GM19025 (cell line): ENCODE results near the gene RYR1.
"Not testable (repeated sequence)": the region's sequence is repeated elsewhere in the genome, so short reads cannot be mapped to it uniquely, and the experiment has no call there.

Experiments used
- ATAC-seq: cut with Tn5 transposase; IDR thresholded peaks from one replicate; pipeline ENCODE4 v1.9.1; 2021; ENCODE audit warnings: mild to moderate bottlenecking, low read depth, moderate library complexity; ENCODE audit not compliant: unreplicated experiment

RYR1 gene

GRCh38 chr19:38452430-38453366 lies 19.2 kb downstream of the RYR1 start:
- ATAC-seq, result no peak

- ATAC-seq, result no peak
Measured at GRCh38 chr19:38453596-38453995, 20.1 kb downstream of the RYR1 start.

- ATAC-seq, result no peak
Measured at GRCh38 chr19:38455031-38455430, 21.5 kb downstream of the RYR1 start.

GRCh38 chr19:38457202-38457601 lies 23.7 kb downstream of the RYR1 start:
- ATAC-seq, result no peak

- no peak for ATAC-seq
Measured at GRCh38 chr19:38457690-38458405, 24.4 kb downstream of the RYR1 start.

GRCh38 chr19:38458991-38459390 lies 25.5 kb downstream of the RYR1 start:
- no peak for ATAC-seq

- no peak for ATAC-seq
Measured at GRCh38 chr19:38463365-38463764, 29.9 kb downstream of the RYR1 start.

GRCh38 chr19:38464421-38465082 lies 31.1 kb downstream of the RYR1 start:
- no peak for ATAC-seq

- no peak for ATAC-seq
Measured at GRCh38 chr19:38466050-38466449, 32.6 kb downstream of the RYR1 start.

GRCh38 chr19:38467541-38468525 lies 34.3 kb downstream of the RYR1 start:
- no peak for ATAC-seq

GRCh38 chr19:38469151-38469550 lies 35.7 kb downstream of the RYR1 start:
- ATAC-seq, result no peak

- ATAC-seq, result no peak
Measured at GRCh38 chr19:38470788-38471480, 37.4 kb downstream of the RYR1 start.

GRCh38 chr19:38472725-38473124 lies 39.2 kb downstream of the RYR1 start:
- not testable (repeated sequence) for ATAC-seq

- ATAC-seq, result no peak
Measured at GRCh38 chr19:38473201-38473600, 39.7 kb downstream of the RYR1 start.

- ATAC-seq, result no peak
Measured at GRCh38 chr19:38475176-38475575, 41.7 kb downstream of the RYR1 start.

- no peak for ATAC-seq
Measured at GRCh38 chr19:38478273-38478971, 44.9 kb downstream of the RYR1 start.

- ATAC-seq, result no peak
Measured at GRCh38 chr19:38482496-38482895, 49.0 kb downstream of the RYR1 start.

GRCh38 chr19:38483016-38483630 lies 49.6 kb downstream of the RYR1 start:
- no peak for ATAC-seq
